ENCODE measurements around the gene GDA. TPM values are rescaled to one million over a fixed set of nuclear protein-coding genes. Genes with fewer than 3 reads are reported as not detected.

Gene GDA
- total RNA-seq, 1 donor from 2014 or later, result not detected

GRCh38 chr9:72169178-72169577 lies 19.9 kb downstream of the GDA start:
- Mint-ChIP-seq H3K4me3 (ENCODE audit: unreplicated experiment) (no peak overlapping the region), H3K27ac (ENCODE audit: unreplicated experiment) (no peak overlapping the region), H3K27me3 (ENCODE audit: low read depth, unreplicated experiment) (no peaks in the 10 kb centered on the region), H3K36me3 (ENCODE audit: low read depth, unreplicated experiment) (no peaks in the 10 kb centered on the region), H3K4me1 (ENCODE audit: low read depth, unreplicated experiment) (peaks cover 4% of the 10 kb centered on the region), H3K9me3 (ENCODE audit: unreplicated experiment) (no peaks in the 10 kb centered on the region)
- Histone ChIP-seq H3K27ac (ENCODE audit: low read depth, low read length) (no peak overlapping the region), H3K4me3 (ENCODE audit: insufficient read depth, low read depth, low read length) (no peak overlapping the region), H3K36me3 (ENCODE audit: insufficient read depth, low read length) (no peaks in the 10 kb centered on the region), H4K20me1 (ENCODE audit: insufficient read depth, low read length) (no peaks in the 10 kb centered on the region), H3K4me2 (ENCODE audit: low read length) (no peak overlapping the region), H2AFZ (ENCODE audit: low read depth, low read length) (no peak overlapping the region), H3K27me3 (ENCODE audit: insufficient read depth, low read length) (no peaks in the 10 kb centered on the region), H3K4me1 (ENCODE audit: insufficient read depth, low read length) (no peaks in the 10 kb centered on the region), H3K9me3 (ENCODE audit: insufficient read depth, low read depth, low read length) (no peaks in the 10 kb centered on the region), H3K9ac (ENCODE audit: low read length) (no peak overlapping the region), H3K79me2 (ENCODE audit: insufficient read depth, low read length) (no peaks in the 10 kb centered on the region)
- no peak for FAIRE-seq
- TF ChIP-seq EZH2 (IDR thresholded peaks at IDR 0.05; ENCODE audit: insufficient read depth, low read length) (no peak), CTCF (IDR thresholded peaks at IDR 0.05; ENCODE audit: insufficient read depth, low read depth, low read length) (no peak)
- no peak for DNase-seq (ENCODE audit: low read depth)

- DNase-seq (ENCODE audit: low read depth), result no peak
- H3K4me3 Mint-ChIP-seq (ENCODE audit: unreplicated experiment), result no peak overlapping the region
- no peaks in the 10 kb centered on the region for H3K4me1 Mint-ChIP-seq (ENCODE audit: low read depth, unreplicated experiment)
- Histone ChIP-seq H3K9ac (ENCODE audit: low read length) (no peak overlapping the region), H3K4me2 (ENCODE audit: low read length) (no peak overlapping the region), H3K79me2 (ENCODE audit: insufficient read depth, low read length) (no peaks in the 10 kb centered on the region), H3K4me3 (ENCODE audit: insufficient read depth, low read depth, low read length) (no peak overlapping the region), H3K27me3 (ENCODE audit: insufficient read depth, low read length) (no peaks in the 10 kb centered on the region), H2AFZ (ENCODE audit: low read depth, low read length) (no peak overlapping the region), H3K27ac (ENCODE audit: low read depth, low read length) (no peak overlapping the region), H3K4me1 (ENCODE audit: insufficient read depth, low read length) (no peaks in the 10 kb centered on the region), H4K20me1 (ENCODE audit: insufficient read depth, low read length) (no peaks in the 10 kb centered on the region), H3K36me3 (ENCODE audit: insufficient read depth, low read length) (no peaks in the 10 kb centered on the region), H3K9me3 (ENCODE audit: insufficient read depth, low read depth, low read length) (no peaks in the 10 kb centered on the region)
- H3K9me3 Mint-ChIP-seq (ENCODE audit: unreplicated experiment), result no peaks in the 10 kb centered on the region
- TF ChIP-seq CTCF (IDR thresholded peaks at IDR 0.05; ENCODE audit: insufficient read depth, low read depth, low read length), result no peak
- no peak for TF ChIP-seq EZH2 (IDR thresholded peaks at IDR 0.05; ENCODE audit: insufficient read depth, low read length)
- no peak overlapping the region for H3K27ac Mint-ChIP-seq (ENCODE audit: unreplicated experiment)
- H3K27me3 Mint-ChIP-seq (ENCODE audit: low read depth, unreplicated experiment), result no peaks in the 10 kb centered on the region
- H3K36me3 Mint-ChIP-seq (ENCODE audit: low read depth, unreplicated experiment), result no peaks in the 10 kb centered on the region
- no peak for FAIRE-seq
Measured at GRCh38 chr9:72173080-72173479, 23.8 kb downstream of the GDA start.

GRCh38 chr9:72185561-72185960 lies 36.3 kb downstream of the GDA start:
- Histone ChIP-seq H3K27ac (ENCODE audit: low read depth, low read length) (no peak overlapping the region), H3K27me3 (ENCODE audit: insufficient read depth, low read length) (no peaks in the 10 kb centered on the region), H3K4me3 (ENCODE audit: insufficient read depth, low read depth, low read length) (no peak overlapping the region), H3K4me1 (ENCODE audit: insufficient read depth, low read length) (no peaks in the 10 kb centered on the region), H4K20me1 (ENCODE audit: insufficient read depth, low read length) (no peaks in the 10 kb centered on the region), H3K36me3 (ENCODE audit: insufficient read depth, low read length) (no peaks in the 10 kb centered on the region), H2AFZ (ENCODE audit: low read depth, low read length) (no peak overlapping the region), H3K9ac (ENCODE audit: low read length) (no peak overlapping the region), H3K9me3 (ENCODE audit: insufficient read depth, low read depth, low read length) (peaks cover 6% of the 10 kb centered on the region), H3K79me2 (ENCODE audit: insufficient read depth, low read length) (no peaks in the 10 kb centered on the region), H3K4me2 (ENCODE audit: low read length) (no peak overlapping the region)
- FAIRE-seq (no peak), DNase-seq (ENCODE audit: low read depth) (no peak)
- Mint-ChIP-seq H3K27ac (ENCODE audit: unreplicated experiment) (no peak overlapping the region), H3K36me3 (ENCODE audit: low read depth, unreplicated experiment) (no peaks in the 10 kb centered on the region), H3K4me3 (ENCODE audit: unreplicated experiment) (no peak overlapping the region), H3K4me1 (ENCODE audit: low read depth, unreplicated experiment) (no peaks in the 10 kb centered on the region), H3K27me3 (ENCODE audit: low read depth, unreplicated experiment) (no peaks in the 10 kb centered on the region), H3K9me3 (ENCODE audit: unreplicated experiment) (peaks cover 1% of the 10 kb centered on the region)
- no peak for TF ChIP-seq EZH2 (IDR thresholded peaks at IDR 0.05; ENCODE audit: insufficient read depth, low read length)
- no peak for TF ChIP-seq CTCF (IDR thresholded peaks at IDR 0.05; ENCODE audit: insufficient read depth, low read depth, low read length)
